ENCODE measurements around the gene UBR4.
"Not testable (repeated sequence)": the region's sequence is repeated elsewhere in the genome, so short reads cannot be mapped to it uniquely, and the experiment has no call there.

- TF ChIP-seq CTCF (IDR thresholded peaks at IDR 0.05; ENCODE audit: poor library complexity); EZH2phosphoT487 (IDR thresholded peaks at IDR 0.05; ENCODE audit: low read depth, severe bottlenecking, unreplicated experiment); EZH2 (IDR thresholded peaks at IDR 0.05; ENCODE audit: borderline replicate concordance): not testable (repeated sequence)
Observed at GRCh38 chr1:19231736-19232523, 21.9 kb upstream of the UBR4 start.
